ENCODE data around the gene LRMDA.

LRMDA gene

GRCh38 chr10:75660823-75661222 lies 229.4 kb downstream of the LRMDA start:
- DNase-seq (ENCODE audit: low read depth): peak; percentile 43
- no peak for TF ChIP-seq CTCF (conservative IDR thresholded peaks at IDR 0.05; ENCODE audit: low read length)
- H3K4me3 ChIP-seq (ENCODE audit: low read length): no peak overlapping the region

- TF ChIP-seq CTCF (conservative IDR thresholded peaks at IDR 0.05; ENCODE audit: low read length): no peak
- peak; percentile 98 for DNase-seq (ENCODE audit: low read depth)
- no peak overlapping the region for H3K4me3 ChIP-seq (ENCODE audit: low read length)
These were observed 231.3 kb downstream of the LRMDA start for GRCh38 chr10:75662715-75663114.

GRCh38 chr10:75663947-75664664 lies 232.7 kb downstream of the LRMDA start:
- TF ChIP-seq CTCF (conservative IDR thresholded peaks at IDR 0.05; ENCODE audit: low read length): no peak
- H3K4me3 ChIP-seq (ENCODE audit: low read length): no peak overlapping the region
- no peak for DNase-seq (ENCODE audit: low read depth)

- no peak overlapping the region for H3K4me3 ChIP-seq (ENCODE audit: low read length)
- DNase-seq (ENCODE audit: low read depth): no peak
- no peak for TF ChIP-seq CTCF (conservative IDR thresholded peaks at IDR 0.05; ENCODE audit: low read length)
These were observed 233.5 kb downstream of the LRMDA start for GRCh38 chr10:75664968-75665367.

GRCh38 chr10:75665707-75666106 lies 234.3 kb downstream of the LRMDA start:
- DNase-seq (ENCODE audit: low read depth): no peak
- no peak overlapping the region for H3K4me3 ChIP-seq (ENCODE audit: low read length)
- no peak for TF ChIP-seq CTCF (conservative IDR thresholded peaks at IDR 0.05; ENCODE audit: low read length)

- DNase-seq (ENCODE audit: low read depth): no peak
- H3K4me3 ChIP-seq (ENCODE audit: low read length): no peak overlapping the region
- TF ChIP-seq CTCF (conservative IDR thresholded peaks at IDR 0.05; ENCODE audit: low read length): no peak
These were observed 240.8 kb downstream of the LRMDA start for GRCh38 chr10:75672111-75672671.

GRCh38 chr10:75672842-75673241 lies 241.4 kb downstream of the LRMDA start:
- DNase-seq (ENCODE audit: low read depth): no peak
- TF ChIP-seq CTCF (conservative IDR thresholded peaks at IDR 0.05; ENCODE audit: low read length): no peak
- H3K4me3 ChIP-seq (ENCODE audit: low read length): no peak overlapping the region

Measured in AG10803 (cell line).